Ammon's horn (tissue), 1 donor: ENCODE data around the gene CCRL2.

Experiments
- DNase-seq: peaks from one replicate; pipeline ENCODE4 v3.0.0-alpha.2; 2016; ENCODE audit warnings: low spot score

CCRL2 gene, protein sequence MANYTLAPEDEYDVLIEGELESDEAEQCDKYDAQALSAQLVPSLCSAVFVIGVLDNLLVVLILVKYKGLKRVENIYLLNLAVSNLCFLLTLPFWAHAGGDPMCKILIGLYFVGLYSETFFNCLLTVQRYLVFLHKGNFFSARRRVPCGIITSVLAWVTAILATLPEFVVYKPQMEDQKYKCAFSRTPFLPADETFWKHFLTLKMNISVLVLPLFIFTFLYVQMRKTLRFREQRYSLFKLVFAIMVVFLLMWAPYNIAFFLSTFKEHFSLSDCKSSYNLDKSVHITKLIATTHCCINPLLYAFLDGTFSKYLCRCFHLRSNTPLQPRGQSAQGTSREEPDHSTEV

DNA sequence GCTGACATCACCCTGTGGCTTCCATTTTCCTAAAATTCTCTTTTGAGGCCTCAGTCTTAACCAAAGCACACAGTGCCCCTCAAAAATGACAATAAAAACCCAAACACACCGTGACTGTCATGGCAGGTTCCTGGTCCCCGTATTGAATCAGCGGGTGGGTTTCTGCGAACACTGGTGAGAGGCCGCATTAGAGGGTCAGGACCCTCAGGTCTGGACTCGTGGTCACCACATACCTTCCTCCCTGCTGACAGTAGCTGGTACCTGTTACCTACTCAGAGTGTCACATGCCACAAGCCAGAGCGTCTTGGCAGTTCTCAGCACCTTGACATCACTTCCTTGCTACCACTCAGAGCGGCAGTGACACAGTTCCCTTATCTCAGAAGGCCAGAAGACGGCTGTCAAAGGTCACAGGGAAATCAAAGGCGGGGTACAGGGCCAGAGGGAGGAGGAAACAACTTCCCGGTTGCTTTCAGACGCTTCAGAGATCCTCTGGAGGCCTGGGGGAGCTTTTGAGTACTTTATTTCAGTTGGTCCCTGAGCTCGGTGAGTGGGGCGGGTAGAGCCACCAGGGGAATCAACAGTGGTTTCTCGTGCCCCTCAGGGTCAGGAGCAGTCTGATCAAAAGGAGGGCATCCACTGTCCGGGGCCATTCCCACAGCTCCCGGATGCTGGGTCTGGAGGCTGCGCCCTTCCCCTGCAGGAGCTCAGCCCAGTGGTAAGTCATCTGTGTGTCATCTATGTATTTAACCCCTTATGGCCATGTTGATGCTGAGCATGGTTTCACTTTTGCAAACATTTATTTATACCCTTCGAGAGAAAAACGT lies at the start of gene CCRL2, which contains the start of gene CCR5AS:
CCRL2 (plus strand) TSS at position 472 of the 824 bp plus-strand sequence. CDS start 821 bp downstream, outside the sequence.
CCR5AS (minus strand) TSS at position 279 of the 824 bp plus-strand sequence.
- peak; percentile 68 for DNase-seq

DNA sequence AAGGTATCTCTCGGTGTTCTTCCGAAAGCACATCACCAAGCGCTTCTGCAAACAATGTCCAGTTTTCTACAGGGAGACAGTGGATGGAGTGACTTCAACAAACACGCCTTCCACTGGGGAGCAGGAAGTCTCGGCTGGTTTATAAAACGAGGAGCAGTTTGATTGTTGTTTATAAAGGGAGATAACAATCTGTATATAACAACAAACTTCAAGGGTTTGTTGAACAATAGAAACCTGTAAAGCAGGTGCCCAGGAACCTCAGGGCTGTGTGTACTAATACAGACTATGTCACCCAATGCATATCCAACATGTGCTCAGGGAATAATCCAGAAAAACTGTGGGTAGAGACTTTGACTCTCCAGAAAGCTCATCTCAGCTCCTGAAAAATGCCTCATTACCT lies 48.6 kb upstream of the CCRL2 start:
- no peak for DNase-seq

DNA sequence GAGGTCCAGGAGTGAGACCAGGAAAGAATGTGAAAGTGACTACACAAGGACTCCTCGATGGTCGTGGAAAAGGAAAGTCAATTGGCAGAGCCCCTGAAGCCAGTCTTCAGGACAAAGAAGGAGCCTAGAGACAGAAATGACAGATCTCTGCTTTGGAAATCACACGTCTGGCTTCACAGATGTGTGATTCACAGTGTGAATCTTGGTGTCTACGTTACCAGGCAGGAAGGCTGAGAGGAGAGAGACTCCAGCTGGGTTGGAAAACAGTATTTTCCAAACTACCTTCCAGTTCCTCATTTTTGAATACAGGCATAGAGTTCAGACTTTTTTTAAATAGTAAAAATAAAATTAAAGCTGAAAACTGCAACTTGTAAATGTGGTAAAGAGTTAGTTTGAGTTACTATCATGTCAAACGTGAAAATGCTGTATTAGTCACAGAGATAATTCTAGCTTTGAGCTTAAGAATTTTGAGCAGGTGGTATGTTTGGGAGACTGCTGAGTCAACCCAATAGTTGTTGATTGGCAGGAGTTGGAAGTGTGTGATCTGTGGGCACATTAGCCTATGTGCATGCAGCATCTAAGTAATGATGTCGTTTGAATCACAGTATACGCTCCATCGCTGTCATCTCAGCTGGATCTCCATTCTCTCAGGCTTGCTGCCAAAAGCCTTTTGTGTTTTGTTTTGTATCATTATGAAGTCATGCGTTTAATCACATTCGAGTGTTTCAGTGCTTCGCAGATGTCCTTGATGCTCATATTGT lies 47.1 kb upstream of the CCRL2 start:
- peak; percentile 67 for DNase-seq

DNA sequence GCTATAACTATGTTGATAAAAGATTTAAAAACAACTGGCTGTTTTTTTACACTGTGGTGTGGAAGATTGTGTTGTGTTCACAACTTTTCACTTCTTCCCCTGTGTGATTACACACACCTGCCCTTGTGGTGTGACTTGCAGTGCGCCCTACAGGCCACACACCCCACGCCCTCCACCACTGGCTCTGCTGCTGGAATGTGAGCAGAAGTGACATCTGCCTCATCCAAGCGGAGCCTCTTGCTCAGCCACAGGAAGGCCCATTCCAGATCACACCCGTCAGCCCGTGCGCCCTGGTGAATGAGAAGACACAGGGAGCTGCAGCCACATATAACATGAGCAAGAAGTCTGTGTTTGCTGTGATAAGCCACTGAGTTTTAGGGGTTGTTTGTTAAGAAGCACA lies 46.2 kb upstream of the CCRL2 start:
- DNase-seq: no peak

DNA sequence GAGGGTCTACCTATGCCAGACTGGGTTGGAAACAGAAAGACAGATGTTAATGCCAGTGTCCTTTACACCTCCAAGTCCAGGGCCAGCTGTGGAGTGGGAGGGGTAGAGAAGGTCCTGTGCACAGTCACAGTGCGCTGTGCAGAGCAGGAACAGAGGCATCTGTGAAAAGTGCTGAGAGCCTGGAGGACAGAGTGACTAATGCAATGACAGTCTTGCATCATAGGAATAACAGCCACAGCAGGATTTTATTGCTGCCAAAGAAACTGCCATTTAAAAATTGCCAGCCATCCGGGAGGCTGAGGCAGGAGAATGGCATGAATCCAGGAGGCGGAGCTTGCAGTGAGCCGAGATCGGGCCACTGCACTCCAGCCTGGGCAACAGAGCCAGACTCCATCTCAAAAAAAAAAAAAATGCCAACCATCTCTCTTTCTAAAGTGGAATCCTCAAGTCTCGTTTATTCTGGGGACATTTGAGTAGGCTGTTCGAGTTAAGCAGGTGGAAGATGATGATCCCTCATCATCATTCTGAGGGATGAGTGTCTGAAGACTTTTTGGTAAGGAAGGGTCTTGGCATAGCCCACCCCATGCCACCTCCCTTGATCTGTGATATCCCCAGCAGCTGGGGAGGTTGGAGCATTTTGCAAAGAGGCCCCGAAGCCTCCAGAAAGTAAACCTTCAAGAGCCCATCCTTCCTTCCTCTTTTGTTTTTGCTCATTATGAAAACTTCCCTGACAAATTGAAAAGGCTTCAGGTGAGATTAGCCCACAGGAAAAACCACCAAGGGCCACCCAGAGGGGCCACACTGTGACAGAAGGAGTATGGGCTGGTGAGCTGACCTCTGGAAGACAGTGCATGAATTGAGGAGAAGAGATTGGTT lies 45.4 kb upstream of the CCRL2 start:
- no peak for DNase-seq

DNA sequence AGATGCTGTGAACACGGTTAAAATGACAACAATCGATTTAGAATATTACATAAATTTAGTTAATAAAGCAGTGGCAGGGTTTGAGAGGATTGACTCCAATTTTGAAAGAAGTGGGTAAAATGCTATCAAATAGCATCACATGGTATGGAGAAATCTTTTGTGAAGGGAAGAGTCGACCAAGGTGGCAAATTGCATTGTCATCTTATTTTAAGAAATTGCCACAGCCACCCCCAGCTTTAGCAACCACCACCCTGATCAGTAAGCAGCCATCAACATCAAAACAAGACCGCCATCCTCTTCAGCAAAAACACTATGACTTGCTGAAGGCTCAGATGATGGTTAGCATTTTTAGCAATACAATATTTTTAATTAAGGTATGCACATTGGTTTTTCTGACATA lies 42.0 kb upstream of the CCRL2 start:
- DNase-seq: no peak

DNA sequence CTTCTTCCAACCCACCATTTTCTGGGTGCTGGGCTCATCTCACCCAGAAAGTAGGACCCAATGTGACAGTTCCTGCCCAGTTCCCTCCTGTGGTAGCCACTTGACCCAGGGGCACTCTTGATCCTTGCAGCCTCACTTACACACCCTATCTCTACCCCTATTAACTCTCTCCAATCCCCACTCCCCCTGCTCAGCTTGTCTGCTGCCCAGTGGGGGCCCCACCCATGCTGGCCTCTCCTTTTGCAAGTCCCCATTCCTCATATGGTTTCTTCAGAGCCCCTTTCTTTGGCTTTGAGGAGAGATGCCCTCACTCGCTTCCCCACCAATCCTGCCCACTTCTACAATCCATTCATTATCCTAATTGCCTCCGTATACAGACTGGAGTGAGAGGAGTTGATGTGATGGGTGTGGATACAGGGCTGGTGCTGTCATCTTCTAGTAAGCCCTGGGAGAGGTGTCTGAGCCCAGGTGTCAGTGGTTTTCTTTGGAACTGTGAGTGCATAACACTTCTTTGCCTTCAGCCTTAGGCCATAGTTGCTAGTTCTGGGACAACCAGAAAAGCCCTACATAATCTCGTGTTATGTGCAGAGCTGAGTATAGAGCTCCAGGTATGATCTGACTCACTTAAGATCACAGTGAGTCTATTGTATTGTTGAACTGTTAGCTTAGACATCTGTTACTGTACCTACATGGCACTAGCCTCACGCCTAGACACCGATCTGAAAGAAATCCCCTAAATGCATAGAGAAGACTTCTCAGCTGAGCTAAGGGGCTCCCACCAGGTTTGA lies 41.1 kb upstream of the CCRL2 start:
- DNase-seq: no peak

DNA sequence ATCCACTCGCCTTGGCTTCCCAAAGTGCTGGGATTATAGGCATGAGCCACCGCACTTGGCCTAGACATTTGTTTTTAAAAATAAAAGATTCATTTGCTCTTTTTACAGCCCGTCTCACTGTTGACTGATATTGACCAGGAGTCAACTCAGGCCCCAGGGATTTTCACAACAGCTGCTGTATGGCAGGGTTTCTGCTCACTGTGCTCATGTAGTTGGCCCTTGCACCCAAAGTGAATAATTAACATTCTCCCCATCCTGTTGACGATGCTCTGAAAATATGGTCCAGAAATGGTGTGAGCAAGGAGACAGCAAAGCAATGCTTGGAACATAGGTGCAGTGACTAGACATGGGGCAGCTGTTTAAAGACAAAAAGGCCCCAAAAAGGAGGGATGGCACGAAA lies 39.2 kb upstream of the CCRL2 start:
- no peak for DNase-seq

DNA sequence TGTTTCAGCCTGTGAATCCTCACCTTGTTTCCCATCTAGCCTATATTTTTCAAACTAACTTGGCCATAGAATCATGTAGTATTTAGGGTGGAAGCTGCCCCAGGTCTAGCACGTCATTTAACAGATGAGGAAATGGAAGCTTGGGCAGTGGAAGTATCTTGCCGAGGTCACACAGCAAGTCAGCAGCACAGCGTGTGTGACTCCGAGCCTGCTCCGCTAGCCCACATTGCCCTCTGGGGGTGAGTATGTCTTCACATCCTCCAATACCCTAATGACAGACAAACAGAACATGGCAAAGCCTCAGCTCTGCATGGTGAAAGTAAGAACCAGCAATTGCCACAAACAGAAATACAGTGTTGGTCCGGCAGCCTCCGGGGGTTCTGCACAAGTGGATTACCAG lies 38.5 kb upstream of the CCRL2 start:
- DNase-seq: peak; percentile 82

DNA sequence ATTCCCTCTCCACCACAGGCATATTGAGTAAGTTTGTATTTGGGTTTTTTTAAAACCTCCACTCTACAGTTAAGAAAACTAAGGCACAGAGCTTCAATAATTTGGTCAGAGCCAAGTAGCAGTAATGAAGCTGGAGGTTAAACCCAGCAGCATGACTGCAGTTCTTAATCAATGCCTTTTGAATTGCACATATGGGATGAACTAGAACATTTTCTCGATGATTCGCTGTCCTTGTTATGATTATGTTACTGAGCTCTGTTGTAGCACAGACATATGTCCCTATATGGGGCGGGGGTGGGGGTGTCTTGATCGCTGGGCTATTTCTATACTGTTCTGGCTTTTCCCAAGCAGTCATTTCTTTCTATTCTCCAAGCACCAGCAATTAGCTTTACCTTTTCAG lies 37.9 kb upstream of the CCRL2 start:
- no peak for DNase-seq

DNA sequence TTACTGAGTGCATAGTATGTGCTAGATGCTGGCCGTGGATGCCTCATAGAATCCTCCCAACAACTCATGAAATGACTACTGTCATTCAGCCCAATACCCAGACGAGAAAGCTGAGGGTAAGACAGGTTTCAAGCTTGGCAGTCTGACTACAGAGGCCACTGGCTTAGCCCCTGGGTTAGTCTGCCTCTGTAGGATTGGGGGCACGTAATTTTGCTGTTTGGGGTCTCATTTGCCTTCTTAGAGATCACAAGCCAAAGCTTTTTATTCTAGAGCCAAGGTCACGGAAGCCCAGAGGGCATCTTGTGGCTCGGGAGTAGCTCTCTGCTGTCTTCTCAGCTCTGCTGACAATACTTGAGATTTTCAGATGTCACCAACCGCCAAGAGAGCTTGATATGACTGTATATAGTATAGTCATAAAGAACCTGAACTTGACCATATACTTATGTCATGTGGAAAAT lies 37.4 kb upstream of the CCRL2 start:
- DNase-seq: no peak

DNA sequence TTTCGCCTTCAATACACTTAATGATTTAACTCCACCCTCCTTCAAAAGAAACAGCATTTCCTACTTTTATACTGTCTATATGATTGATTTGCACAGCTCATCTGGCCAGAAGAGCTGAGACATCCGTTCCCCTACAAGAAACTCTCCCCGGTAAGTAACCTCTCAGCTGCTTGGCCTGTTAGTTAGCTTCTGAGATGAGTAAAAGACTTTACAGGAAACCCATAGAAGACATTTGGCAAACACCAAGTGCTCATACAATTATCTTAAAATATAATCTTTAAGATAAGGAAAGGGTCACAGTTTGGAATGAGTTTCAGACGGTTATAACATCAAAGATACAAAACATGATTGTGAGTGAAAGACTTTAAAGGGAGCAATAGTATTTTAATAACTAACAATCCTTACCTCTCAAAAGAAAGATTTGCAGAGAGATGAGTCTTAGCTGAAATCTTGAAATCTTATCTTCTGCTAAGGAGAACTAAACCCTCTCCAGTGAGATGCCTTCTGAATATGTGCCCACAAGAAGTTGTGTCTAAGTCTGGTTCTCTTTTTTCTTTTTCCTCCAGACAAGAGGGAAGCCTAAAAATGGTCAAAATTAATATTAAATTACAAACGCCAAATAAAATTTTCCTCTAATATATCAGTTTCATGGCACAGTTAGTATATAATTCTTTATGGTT lies 36.1 kb upstream of the CCRL2 start, which contains the start of gene CCR5:
CCR5 (plus strand) TSS at position 108 of the 680 bp plus-strand sequence. CDS start 1,957 bp downstream, outside the sequence.
- DNase-seq: no peak

DNA sequence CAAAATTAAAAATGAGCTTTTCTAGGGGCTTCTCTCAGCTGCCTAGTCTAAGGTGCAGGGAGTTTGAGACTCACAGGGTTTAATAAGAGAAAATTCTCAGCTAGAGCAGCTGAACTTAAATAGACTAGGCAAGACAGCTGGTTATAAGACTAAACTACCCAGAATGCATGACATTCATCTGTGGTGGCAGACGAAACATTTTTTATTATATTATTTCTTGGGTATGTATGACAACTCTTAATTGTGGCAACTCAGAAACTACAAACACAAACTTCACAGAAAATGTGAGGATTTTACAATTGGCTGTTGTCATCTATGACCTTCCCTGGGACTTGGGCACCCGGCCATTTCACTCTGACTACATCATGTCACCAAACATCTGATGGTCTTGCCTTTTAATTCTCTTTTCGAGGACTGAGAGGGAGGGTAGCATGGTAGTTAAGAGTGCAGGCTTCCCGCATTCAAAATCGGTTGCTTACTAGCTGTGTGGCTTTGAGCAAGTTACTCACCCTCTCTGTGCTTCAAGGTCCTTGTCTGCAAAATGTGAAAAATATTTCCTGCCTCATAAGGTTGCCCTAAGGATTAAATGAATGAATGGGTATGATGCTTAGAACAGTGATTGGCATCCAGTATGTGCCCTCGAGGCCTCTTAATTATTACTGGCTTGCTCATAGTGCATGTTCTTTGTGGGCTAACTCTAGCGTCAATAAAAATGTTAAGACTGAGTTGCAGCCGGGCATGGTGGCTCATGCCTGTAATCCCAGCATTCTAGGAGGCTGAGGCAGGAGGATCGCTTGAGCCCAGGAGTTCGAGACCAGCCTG lies 35.3 kb upstream of the CCRL2 start:
- no peak for DNase-seq

DNA sequence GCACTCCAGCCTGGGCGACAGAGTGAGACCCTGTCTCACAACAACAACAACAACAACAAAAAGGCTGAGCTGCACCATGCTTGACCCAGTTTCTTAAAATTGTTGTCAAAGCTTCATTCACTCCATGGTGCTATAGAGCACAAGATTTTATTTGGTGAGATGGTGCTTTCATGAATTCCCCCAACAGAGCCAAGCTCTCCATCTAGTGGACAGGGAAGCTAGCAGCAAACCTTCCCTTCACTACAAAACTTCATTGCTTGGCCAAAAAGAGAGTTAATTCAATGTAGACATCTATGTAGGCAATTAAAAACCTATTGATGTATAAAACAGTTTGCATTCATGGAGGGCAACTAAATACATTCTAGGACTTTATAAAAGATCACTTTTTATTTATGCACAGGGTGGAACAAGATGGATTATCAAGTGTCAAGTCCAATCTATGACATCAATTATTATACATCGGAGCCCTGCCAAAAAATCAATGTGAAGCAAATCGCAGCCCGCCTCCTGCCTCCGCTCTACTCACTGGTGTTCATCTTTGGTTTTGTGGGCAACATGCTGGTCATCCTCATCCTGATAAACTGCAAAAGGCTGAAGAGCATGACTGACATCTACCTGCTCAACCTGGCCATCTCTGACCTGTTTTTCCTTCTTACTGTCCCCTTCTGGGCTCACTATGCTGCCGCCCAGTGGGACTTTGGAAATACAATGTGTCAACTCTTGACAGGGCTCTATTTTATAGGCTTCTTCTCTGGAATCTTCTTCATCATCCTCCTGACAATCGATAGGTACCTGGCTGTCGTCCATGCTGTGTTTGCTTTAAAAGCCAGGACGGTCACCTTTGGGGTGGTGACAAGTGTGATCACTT lies 34.3 kb upstream of the CCRL2 start:
- no peak for DNase-seq

DNA sequence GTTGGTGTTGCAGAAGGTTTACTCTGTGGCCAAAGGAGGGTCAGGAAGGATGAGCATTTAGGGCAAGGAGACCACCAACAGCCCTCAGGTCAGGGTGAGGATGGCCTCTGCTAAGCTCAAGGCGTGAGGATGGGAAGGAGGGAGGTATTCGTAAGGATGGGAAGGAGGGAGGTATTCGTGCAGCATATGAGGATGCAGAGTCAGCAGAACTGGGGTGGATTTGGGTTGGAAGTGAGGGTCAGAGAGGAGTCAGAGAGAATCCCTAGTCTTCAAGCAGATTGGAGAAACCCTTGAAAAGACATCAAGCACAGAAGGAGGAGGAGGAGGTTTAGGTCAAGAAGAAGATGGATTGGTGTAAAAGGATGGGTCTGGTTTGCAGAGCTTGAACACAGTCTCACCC lies 32.3 kb upstream of the CCRL2 start:
- no peak for DNase-seq

DNA sequence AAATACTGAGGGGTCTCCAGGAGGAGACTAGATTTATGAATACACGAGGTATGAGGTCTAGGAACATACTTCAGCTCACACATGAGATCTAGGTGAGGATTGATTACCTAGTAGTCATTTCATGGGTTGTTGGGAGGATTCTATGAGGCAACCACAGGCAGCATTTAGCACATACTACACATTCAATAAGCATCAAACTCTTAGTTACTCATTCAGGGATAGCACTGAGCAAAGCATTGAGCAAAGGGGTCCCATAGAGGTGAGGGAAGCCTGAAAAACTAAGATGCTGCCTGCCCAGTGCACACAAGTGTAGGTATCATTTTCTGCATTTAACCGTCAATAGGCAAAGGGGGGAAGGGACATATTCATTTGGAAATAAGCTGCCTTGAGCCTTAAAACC lies 31.8 kb upstream of the CCRL2 start:
- no peak for DNase-seq

DNA sequence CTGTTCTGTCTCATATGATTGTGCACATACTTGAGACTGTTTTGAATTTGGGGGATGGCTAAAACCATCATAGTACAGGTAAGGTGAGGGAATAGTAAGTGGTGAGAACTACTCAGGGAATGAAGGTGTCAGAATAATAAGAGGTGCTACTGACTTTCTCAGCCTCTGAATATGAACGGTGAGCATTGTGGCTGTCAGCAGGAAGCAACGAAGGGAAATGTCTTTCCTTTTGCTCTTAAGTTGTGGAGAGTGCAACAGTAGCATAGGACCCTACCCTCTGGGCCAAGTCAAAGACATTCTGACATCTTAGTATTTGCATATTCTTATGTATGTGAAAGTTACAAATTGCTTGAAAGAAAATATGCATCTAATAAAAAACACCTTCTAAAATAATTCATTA lies 31.2 kb upstream of the CCRL2 start:
- DNase-seq: no peak

DNA sequence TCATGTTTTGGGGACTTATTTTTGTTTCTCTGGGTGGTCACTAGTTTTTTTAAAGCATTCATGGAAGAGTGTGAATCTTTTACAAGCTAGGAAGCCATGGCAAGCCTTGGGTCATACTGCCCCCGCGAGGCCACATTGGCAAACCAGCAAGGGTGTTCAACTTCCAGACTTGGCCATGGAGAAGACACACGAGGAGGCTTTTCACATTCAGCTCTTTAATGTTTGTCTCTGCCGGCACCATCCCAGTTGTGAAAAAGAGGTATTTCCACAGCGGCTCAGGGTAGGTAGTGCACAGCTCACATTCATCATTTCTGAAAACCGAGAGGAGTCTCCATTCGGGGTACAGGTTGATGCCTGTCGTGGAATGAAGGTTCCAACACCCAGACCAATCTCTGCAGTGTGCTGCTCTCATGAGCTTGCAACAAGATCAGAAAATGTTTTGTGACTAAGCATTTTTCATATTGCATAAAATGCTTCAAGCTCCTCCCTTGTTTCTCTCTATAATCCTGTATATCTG lies 28.6 kb upstream of the CCRL2 start:
- DNase-seq: peak; percentile 82
